IMR-90 (cell line): ENCODE data around the gene KCNJ13. TPM values are rescaled to one million over a fixed set of nuclear protein-coding genes. Genes with fewer than 3 reads are reported as not detected.

Experiments
- ATAC-seq: fragments of 200-7000 bp; cut with Tn5 transposase; 2 replicates; pipeline ENCODE4 v1.9.1; 2020; ENCODE audit warnings: low read depth, mild to moderate bottlenecking, moderate library complexity
- BruUV-seq: library from RNA; stranded (reverse); fragments of 400-500 nt; replicated peaks from 2 replicates; lab custom pipeline; 2021; lab: Mats Ljungman, UMichigan
- CTCF ChIA-PET: fragments of 300-600 bp; formaldehyde crosslinking; extraction: SDS; loops from one replicate; lab custom pipeline; 2021; ENCODE audit warnings: antibody characterized with exemption; lab: Yijun Ruan, JAX
- POLR2A ChIA-PET: fragments of 300-600 bp; sonication (Branson Sonifier 250); formaldehyde crosslinking; loops from one replicate; lab custom pipeline; 2022; ENCODE audit warnings: antibody characterized with exemption; ENCODE audit not compliant: unreplicated experiment; lab: Charles Lee
- DNase-seq: peaks from one replicate; pipeline ENCODE4 v3.0.0; 2013
- H2AFZ ChIP-seq: replicated peaks from 2 replicates; pipeline ENCODE3; 2013; ENCODE audit warnings: low read length, mild to moderate bottlenecking; ENCODE audit not compliant: poor library complexity
- H2AK5ac ChIP-seq: 2 replicates; pipeline ENCODE4 v1.6.1; 2013; ENCODE audit warnings: low read depth, low read length, inconsistent platforms
- H2AK9ac ChIP-seq: replicated peaks from 2 replicates; pipeline ENCODE3; 2013; ENCODE audit warnings: mild to moderate bottlenecking, low read depth, low read length, moderate library complexity; ENCODE audit not compliant: poor library complexity
- H2BK120ac ChIP-seq: 2 replicates; pipeline ENCODE4 v1.6.1; 2013; ENCODE audit warnings: low read depth, low read length, inconsistent platforms
- H2BK15ac ChIP-seq: 3 replicates; pipeline ENCODE4 v1.6.1; 2013; ENCODE audit warnings: low read depth, low read length, inconsistent platforms
- H2BK20ac ChIP-seq: 2 replicates; pipeline ENCODE4 v1.6.1; 2013; ENCODE audit warnings: low read depth, mild to moderate bottlenecking, inconsistent platforms, low read length, moderate library complexity
- H2BK5ac ChIP-seq: 2 replicates; pipeline ENCODE4 v1.6.1; 2013; ENCODE audit warnings: mild to moderate bottlenecking, low read depth, low read length, inconsistent platforms; ENCODE audit not compliant: poor library complexity, severe bottlenecking
- H3K14ac ChIP-seq: replicated peaks from 2 replicates; pipeline ENCODE4 v1.6.1; 2013; ENCODE audit warnings: low read depth, low read length, inconsistent platforms
- H3K18ac ChIP-seq: 2 replicates; pipeline ENCODE4 v1.6.1; 2013; ENCODE audit warnings: low read depth, low read length, control low read depth
- H3K23ac ChIP-seq: 2 replicates; pipeline ENCODE4 v1.6.1; 2013; ENCODE audit warnings: low read depth, low read length, inconsistent platforms
- H3K27ac ChIP-seq: 2 replicates; pipeline ENCODE4 v1.5.1; 2013; ENCODE audit warnings: mild to moderate bottlenecking, control low read depth, low read length; ENCODE audit not compliant: insufficient read depth
- H3K27me3 ChIP-seq: 2 replicates; pipeline ENCODE4 v1.6.1; 2013; ENCODE audit warnings: low read length; ENCODE audit not compliant: control insufficient read depth, insufficient read depth
- H3K36me3 ChIP-seq: 2 replicates; pipeline ENCODE4 v1.6.1; 2013; ENCODE audit warnings: low read length, mixed read lengths; ENCODE audit not compliant: control insufficient read depth, insufficient read depth
- H3K4ac ChIP-seq: 2 replicates; pipeline ENCODE4 v1.6.1; 2013; ENCODE audit warnings: low read depth, low read length, inconsistent platforms
- H3K4me1 ChIP-seq: 2 replicates; pipeline ENCODE4 v1.6.1; 2013; ENCODE audit warnings: low read length, mixed read lengths; ENCODE audit not compliant: control insufficient read depth, insufficient read depth
- H3K4me2 ChIP-seq: 2 replicates; pipeline ENCODE4 v1.6.1; 2013; ENCODE audit warnings: low read depth, mild to moderate bottlenecking, control low read depth, low read length, moderate library complexity
- H3K4me3 ChIP-seq: 2 replicates; pipeline ENCODE4 v1.5.1; 2013; ENCODE audit warnings: low read depth, mild to moderate bottlenecking, control low read depth, low read length, moderate library complexity; ENCODE audit not compliant: insufficient read depth
- H3K56ac ChIP-seq: 2 replicates; pipeline ENCODE4 v1.6.1; 2013; ENCODE audit warnings: low read length, inconsistent platforms; ENCODE audit not compliant: insufficient read depth; ENCODE audit errors: extremely low read depth
- H3K79me1 ChIP-seq, 2 experiments: 2 replicates each; pipeline ENCODE4 v1.6.1; 2013; ENCODE audit warnings: low read length in 2 of 2, inconsistent platforms in 1 of 2, low read depth in 1 of 2
- H3K9ac ChIP-seq: 2 replicates; pipeline ENCODE4 v1.6.1; 2013; ENCODE audit warnings: low read depth, low read length, control low read depth
- H3K9me1 ChIP-seq: 2 replicates; pipeline ENCODE4 v1.6.1; 2013; ENCODE audit warnings: low read length, inconsistent platforms; ENCODE audit not compliant: insufficient read depth
- H3K9me3 ChIP-seq: 2 replicates; pipeline ENCODE4 v1.6.1; 2013; ENCODE audit warnings: low read length; ENCODE audit not compliant: control insufficient read depth, insufficient read depth
- H4K20me1 ChIP-seq: 2 replicates; pipeline ENCODE4 v1.6.1; 2013; ENCODE audit warnings: low read length, inconsistent platforms; ENCODE audit not compliant: insufficient read depth
- H4K5ac ChIP-seq: 2 replicates; pipeline ENCODE4 v1.6.1; 2013; ENCODE audit warnings: mild to moderate bottlenecking, low read depth, low read length, control low read depth
- H4K8ac ChIP-seq, 2 experiments: 2 replicates each; pipeline ENCODE4 v1.6.1; 2013; ENCODE audit warnings: low read depth in 2 of 2, low read length in 2 of 2, control low read depth in 1 of 2, inconsistent platforms in 1 of 2
- H4K91ac ChIP-seq: 2 replicates; pipeline ENCODE4 v1.6.1; 2013; ENCODE audit warnings: low read depth, low read length, inconsistent platforms; ENCODE audit not compliant: insufficient read depth
- BHLHE40 ChIP-seq: fragments of 150-350 bp; IDR thresholded peaks from 2 replicates; pipeline ENCODE4 v1.6.1; 2016; ENCODE audit warnings: mild to moderate bottlenecking, low read depth, low read length
- CEBPB ChIP-seq: IDR thresholded peaks from 2 replicates; pipeline ENCODE4 v1.6.1; 2012; ENCODE audit warnings: low read depth, low read length, improper control_type of control experiment
- ELK1 ChIP-seq: fragments of 150-350 bp; IDR thresholded peaks from 2 replicates; pipeline ENCODE4 v1.6.1; 2016; ENCODE audit warnings: low read depth, mild to moderate bottlenecking, low read length, moderate library complexity, borderline replicate concordance
- MAFK ChIP-seq: IDR thresholded peaks from 2 replicates; pipeline ENCODE4 v1.6.1; 2012; ENCODE audit warnings: low read depth, low read length, improper control_type of control experiment
- MAZ ChIP-seq: IDR thresholded peaks from 2 replicates; pipeline ENCODE4 v1.6.1; 2012; ENCODE audit warnings: low read depth, mild to moderate bottlenecking, low read length, improper control_type of control experiment, moderate library complexity, borderline replicate concordance
- MXI1 ChIP-seq: IDR thresholded peaks from 2 replicates; pipeline ENCODE4 v1.6.1; 2012; ENCODE audit warnings: low read depth, mild to moderate bottlenecking, low read length, moderate library complexity, borderline replicate concordance
- POLR2A ChIP-seq: IDR thresholded peaks from 2 replicates; pipeline ENCODE4 v1.6.1; 2012; ENCODE audit warnings: mild to moderate bottlenecking, low read depth, low read length
- RAD21 ChIP-seq: IDR thresholded peaks from 2 replicates; pipeline ENCODE4 v1.6.1; 2012; ENCODE audit warnings: low read length, improper control_type of control experiment
- USF2 ChIP-seq: fragments of 150-350 bp; IDR thresholded peaks from 2 replicates; pipeline ENCODE4 v1.6.1; 2017; ENCODE audit warnings: mild to moderate bottlenecking, antibody characterized with exemption, low read length, low read depth
- WGBS, 2 experiments: methylation state at CpG; one replicate each; pipeline versions ENCODE4 v1.1.5 to v1.1.7; 2013; ENCODE audit warnings: missing lambda C conversion rate in 2 of 2; ENCODE audit not compliant: insufficient read length in 1 of 2; ENCODE audit errors: extremely low coverage in 2 of 2; 5-methylcytosine and 5-hydroxymethylcytosine counted together
- dilution Hi-C: fragments of 300-500 bp; cut with HindIII; formaldehyde crosslinking; loops from one replicate; pipeline ENCODE4 v1.14.3; 2018; ENCODE audit warnings: low sequenced_read_pairs; ENCODE audit not compliant: unreplicated experiment
- in situ Hi-C: fragments of 300-500 bp; cut with MboI; formaldehyde crosslinking; loops from 3 replicates; pipeline ENCODE4 v1.14.3; 2019; ENCODE audit warnings: low sequenced_read_pairs, inconsistent platforms, mixed read lengths
- intact Hi-C: fragments of 100-400 bp; cut with micrococcal nuclease; formaldehyde crosslinking; loops from 2 replicates; pipeline ENCODE4 v1.10.0; 2022
- polyA plus RNA-seq, 3 experiments: library from polyadenylated mRNA; depleted of rRNA; stranded (reverse); fragments of >200 nt; gene quantifications; 2 replicates each; pipeline ENCODE4 v1.2.3, GENCODE V29; 2012; ENCODE audit warnings: low replicate concordance in 1 of 3
- total RNA-seq: library from RNA; depleted of rRNA; stranded (reverse); fragments of >200 nt; gene quantifications from 2 replicates; pipeline ENCODE4 v1.2.3, GENCODE V29; 2012

The KCNJ13 gene
- total and polyA plus RNA-seq, 2 of the 4 experiments (the other 2 are of a cell fraction): not detected

GRCh38 chr2:232757905-232758304, 18.5 kb downstream of the KCNJ13 start:
- no peaks in the 10 kb centered on the region for H3K4me1 ChIP-seq
- H4K20me1 ChIP-seq: no peaks in the 10 kb centered on the region
- no peak overlapping the region for H4K8ac ChIP-seq
- ChIA-PET CTCF (no interaction called here), POLR2A (no interaction called here)
- H2AK9ac ChIP-seq: no peak overlapping the region
- intact Hi-C loops (no loop called here), in situ Hi-C loops (no loop called here), dilution Hi-C loops (no loop called here)
- no peak overlapping the region for H3K4ac ChIP-seq
- no peaks in the 10 kb centered on the region for H3K27me3 ChIP-seq
- TF ChIP-seq CEBPB: no peak
- TF ChIP-seq POLR2A: no peak
- TF ChIP-seq BHLHE40: no peak
- TF ChIP-seq MAZ: no peak
- no peak for TF ChIP-seq USF2
- TF ChIP-seq MAFK: no peak
- no peak for TF ChIP-seq RAD21
- TF ChIP-seq MXI1: no peak
- TF ChIP-seq ELK1: no peak
- no peak overlapping the region for H3K14ac ChIP-seq
- no peak overlapping the region for H2BK20ac ChIP-seq
- no peak overlapping the region for H3K18ac ChIP-seq
- H3K9me1 ChIP-seq: no peaks in the 10 kb centered on the region
- H2BK120ac ChIP-seq: no peak overlapping the region
- no peak overlapping the region for H2BK15ac ChIP-seq
- no peak overlapping the region for H3K9ac ChIP-seq
- H3K36me3 ChIP-seq: peaks cover 17% of the 10 kb centered on the region
- no peak overlapping the region for H4K91ac ChIP-seq
- no peak overlapping the region for H2AFZ ChIP-seq
- no peak overlapping the region for H3K4me2 ChIP-seq
- no peaks in the 10 kb centered on the region for H3K9me3 ChIP-seq
- peaks cover 3 to 5% of the 10 kb centered on the region in 2 experiments; a peak in 2 of 4 replicates for H3K79me1 ChIP-seq
- WGBS, 2 experiments: no CpG with 5 or more reads among the region's 2 CpGs
- DNase-seq (no peak), ATAC-seq (no peak)
- H3K4me3 ChIP-seq: no peak overlapping the region
- H3K23ac ChIP-seq: no peak overlapping the region
- no peak overlapping the region for H2BK5ac ChIP-seq
- no TSS peak for BruUV-seq
- no peak overlapping the region for H4K5ac ChIP-seq
- no peak overlapping the region for H3K56ac ChIP-seq
- no peak overlapping the region for H2AK5ac ChIP-seq
- no peak overlapping the region for H3K27ac ChIP-seq
